HG03066 (cell line): ENCODE results near the gene RBM15.
A peak's percentile ranks its signal among the peaks of the same experiment; 100 is the strongest.

Experiments used
- ATAC-seq: cut with Tn5 transposase; IDR thresholded peaks from one replicate; pipeline ENCODE4 v1.9.1; 2021; ENCODE audit warnings: low read depth; ENCODE audit not compliant: unreplicated experiment

The RBM15 gene, protein sequence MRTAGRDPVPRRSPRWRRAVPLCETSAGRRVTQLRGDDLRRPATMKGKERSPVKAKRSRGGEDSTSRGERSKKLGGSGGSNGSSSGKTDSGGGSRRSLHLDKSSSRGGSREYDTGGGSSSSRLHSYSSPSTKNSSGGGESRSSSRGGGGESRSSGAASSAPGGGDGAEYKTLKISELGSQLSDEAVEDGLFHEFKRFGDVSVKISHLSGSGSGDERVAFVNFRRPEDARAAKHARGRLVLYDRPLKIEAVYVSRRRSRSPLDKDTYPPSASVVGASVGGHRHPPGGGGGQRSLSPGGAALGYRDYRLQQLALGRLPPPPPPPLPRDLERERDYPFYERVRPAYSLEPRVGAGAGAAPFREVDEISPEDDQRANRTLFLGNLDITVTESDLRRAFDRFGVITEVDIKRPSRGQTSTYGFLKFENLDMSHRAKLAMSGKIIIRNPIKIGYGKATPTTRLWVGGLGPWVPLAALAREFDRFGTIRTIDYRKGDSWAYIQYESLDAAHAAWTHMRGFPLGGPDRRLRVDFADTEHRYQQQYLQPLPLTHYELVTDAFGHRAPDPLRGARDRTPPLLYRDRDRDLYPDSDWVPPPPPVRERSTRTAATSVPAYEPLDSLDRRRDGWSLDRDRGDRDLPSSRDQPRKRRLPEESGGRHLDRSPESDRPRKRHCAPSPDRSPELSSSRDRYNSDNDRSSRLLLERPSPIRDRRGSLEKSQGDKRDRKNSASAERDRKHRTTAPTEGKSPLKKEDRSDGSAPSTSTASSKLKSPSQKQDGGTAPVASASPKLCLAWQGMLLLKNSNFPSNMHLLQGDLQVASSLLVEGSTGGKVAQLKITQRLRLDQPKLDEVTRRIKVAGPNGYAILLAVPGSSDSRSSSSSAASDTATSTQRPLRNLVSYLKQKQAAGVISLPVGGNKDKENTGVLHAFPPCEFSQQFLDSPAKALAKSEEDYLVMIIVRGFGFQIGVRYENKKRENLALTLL

DNA sequence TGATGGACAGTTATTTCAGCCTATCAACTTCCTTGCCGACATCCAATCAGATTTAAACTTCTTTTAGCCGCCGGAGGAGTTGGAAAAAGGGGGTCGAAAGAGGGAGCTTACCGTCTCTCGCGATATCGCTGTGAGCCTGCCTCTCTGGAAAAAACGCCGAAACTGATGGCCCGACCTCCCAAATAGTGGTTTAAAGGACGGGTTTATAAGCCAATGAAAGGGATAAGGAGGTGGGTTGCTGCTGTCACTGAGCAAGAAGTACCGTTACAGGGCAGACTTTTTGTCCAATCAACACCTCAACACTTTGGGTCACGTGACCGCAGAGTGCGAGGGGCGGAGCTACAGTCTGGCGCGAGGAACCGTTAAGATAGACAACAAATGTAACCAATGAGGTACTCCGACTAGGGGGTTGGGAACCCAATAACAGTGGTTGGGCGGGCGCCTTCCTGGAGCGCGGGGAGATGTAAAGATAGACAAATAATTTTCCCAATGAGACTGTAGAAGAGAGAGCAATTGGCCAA lies at the start of gene RBM15:
TSS of gene RBM15 (plus strand) at position 492 of the 521 bp plus-strand sequence. CDS start at position 521, 29 bp downstream.
- ATAC-seq, result peak; percentile 68

DNA sequence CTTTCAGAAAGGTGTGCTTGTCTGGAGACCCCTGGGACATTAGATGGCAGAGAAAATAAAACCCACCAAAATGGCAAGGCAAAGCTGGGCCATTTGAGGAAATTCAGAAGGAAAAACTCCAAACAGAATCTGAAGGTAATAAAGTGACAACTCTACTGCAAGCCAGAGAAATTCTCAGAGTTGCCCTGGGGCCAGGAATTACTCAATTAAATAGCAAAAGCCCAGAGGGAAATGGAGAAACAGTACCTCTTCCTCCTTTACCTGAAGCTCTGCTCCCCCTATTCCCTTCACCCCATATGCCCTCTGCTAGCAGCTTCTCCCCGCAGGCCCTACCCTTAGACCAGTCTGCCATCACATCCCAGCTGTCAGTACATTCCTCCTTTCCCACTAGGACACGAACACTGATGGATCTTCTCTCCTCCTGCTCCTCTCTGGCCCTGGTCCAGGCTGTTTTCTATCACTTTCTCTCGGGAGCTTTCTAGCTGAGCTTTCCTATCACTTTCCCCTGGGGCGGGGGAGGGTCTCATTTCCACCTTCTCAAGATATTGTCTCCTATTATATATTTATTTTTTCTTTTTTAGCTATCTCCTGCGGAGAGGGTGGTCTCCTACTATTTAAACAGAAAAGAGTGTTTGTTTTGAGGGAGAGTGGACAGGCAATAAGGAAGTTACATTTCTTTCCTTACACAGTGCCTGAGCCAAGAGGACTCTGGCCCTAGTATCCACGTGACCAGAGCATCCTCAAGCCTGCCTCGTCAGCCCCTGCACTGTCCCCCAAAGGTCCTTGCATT lies 47.7 kb upstream of the RBM15 start:
- no peak for ATAC-seq

DNA sequence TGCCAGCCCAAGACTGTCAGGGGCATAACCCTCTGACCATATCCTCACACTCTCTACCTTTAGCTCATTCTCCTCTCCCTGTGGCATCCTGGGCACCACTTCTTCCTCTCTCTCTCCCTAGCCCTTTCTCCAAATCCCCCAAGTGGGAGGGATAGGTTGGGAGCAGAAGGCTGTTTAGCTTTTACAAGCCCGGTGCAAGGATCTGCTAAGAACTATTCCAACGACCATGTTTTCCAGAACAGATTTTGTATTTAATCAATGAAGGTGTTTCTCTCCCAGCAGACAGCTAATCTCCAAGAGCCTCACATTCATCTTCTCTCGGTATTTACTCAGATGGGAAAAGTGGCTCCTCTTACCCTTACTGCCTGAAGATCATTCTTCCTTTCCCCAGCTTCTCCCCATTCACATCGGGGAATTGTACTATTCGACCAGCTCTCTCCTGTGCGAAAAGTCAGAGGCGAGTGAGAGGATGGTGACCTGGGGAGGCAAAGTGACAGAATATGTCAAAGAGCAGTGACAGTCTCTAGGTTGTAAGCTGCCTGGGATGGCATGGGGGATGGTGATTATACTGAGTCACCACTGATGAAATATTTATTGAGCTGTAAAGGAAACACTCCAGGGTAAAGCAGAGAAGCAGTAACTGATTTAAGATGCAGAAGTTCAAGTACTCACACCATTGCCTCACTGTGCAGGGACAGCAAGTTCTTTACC lies 47.0 kb upstream of the RBM15 start:
- no peak for ATAC-seq

DNA sequence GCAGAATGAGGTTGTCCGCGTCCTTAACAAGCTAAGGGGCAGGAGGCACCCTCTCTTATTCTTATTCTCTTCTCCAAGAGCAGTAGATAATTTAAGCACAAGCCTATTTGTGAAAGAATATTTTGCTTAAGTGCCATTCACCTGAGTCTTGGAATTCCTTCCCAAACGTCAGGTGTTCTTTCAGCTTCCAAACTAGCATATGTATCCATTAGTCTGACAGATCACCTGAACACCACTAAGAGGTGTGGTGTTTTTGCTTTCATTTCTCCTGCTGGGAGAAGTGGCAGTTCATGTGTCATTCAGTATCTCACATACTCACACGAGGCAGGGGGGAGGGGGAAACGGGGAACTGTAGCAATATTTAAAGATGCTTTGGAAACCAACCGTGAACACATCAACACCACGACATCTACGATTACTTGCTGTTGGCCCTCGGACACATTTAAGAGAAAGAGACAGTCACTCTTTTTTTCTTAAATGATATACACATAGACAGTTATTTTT lies 45.5 kb upstream of the RBM15 start:
- ATAC-seq, result no peak

DNA sequence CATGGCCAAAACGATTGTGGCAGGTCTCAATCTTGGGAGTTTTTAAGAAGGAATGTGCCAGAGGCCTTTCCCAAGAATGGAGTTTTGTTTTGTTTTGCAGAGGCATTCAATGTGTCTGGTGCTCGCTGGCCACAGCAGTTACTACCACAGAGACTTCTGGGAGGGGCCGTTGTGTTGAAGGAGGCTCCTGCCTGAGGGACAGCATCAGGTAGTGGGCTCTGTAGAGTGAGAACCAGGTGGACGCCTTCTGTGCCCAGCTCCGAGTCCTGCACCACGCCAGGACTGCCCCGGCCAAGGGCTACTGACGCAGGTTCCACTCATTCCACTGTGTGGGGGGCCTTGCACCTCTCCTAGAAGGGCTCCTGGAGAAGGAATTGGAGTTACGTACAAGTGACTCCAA lies 44.9 kb upstream of the RBM15 start:
- no peak for ATAC-seq

DNA sequence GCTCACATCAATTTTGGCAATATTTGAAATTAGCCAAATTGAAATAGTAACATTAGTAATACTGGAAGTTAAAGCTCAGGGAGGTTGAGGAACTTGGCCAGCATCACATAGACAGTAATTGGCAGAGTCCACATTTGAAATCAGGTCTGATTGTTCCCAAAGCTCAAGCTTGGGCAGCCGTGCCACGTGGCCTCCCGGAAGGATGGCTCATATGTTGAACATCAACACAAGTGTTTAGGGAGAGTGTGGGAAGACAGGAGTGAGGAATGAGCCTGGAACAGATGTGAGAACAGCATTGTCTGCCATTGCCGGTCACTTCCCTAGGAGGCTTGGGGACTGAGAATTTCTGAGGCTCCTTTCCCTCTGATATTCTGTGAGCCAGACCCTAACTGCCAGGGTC lies 40.2 kb upstream of the RBM15 start:
- ATAC-seq, result no peak

DNA sequence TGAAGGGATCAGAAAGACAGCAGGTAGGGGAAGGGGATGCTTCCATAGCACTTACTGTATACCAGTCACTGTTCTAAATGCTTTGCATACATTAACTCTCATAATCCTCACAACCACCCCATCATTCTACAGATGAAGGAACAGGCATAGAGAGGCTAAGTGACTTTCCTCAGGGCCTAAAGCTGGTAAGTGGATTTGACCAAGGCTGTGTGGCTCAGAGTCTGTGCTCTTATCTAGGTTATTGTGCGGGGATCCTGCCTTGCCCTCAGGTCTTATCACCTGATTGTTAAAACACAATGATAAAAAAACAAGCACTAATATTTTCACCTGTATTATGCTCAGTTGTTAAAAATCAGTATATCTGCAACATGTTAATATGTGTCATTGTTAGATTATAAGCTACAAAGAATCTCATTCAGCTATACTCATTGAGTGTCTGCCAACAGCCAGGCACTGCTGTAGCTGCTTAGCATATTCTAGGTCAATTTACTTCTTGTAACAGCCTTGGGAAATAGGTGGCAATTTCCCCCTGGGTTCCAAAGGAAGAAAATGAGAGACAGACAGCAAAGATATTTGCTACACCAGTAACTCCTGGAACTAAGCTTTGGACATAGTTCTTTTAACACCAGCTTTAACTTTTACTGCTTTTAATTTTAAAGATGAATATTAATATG lies 38.6 kb upstream of the RBM15 start:
- ATAC-seq, result no peak

DNA sequence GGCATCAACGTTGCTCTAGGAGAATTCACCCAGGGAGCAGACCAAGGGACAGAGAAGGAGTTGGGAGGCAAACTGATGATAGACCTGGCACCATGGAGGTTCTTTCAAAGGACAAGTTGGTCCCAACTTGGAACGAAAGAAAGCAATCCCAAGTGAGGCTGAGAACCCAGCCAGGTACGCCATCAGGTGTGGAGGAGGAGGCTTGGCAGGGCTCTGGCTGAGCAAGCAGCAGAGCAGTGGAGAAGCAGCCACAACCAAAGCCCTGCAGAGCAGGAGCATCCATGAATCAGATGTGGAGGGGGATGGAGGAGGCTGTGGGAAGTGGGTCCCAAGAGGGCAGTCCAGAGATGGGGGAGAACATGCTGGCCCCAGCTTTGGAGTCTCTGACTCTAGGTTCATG lies 36.3 kb upstream of the RBM15 start:
- no peak for ATAC-seq

DNA sequence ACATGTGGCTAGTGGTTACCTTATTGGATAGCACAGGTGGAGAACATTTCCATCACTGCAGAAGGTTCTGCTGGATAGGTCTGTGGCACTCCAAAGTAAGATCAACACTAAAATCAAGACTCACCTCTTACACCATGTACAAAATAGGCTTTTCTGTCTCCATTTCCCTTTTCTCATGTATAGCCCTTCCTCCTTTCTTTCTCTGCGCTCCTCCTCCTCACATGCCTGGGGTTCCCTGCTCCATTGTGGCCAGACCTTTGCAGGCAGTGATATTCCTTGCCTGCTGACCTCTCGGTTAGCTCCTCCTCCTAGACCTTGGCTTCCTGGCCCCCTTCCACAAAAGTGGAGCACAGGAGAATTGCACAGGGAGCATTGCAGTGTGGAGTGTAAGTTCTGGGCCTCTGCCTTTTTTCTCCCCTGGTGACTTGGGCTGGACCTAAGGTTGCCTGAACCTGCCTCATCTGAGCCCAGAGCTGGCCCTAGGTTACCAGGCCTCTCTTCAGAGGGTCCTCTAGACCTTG lies 33.2 kb upstream of the RBM15 start:
- ATAC-seq, result no peak

DNA sequence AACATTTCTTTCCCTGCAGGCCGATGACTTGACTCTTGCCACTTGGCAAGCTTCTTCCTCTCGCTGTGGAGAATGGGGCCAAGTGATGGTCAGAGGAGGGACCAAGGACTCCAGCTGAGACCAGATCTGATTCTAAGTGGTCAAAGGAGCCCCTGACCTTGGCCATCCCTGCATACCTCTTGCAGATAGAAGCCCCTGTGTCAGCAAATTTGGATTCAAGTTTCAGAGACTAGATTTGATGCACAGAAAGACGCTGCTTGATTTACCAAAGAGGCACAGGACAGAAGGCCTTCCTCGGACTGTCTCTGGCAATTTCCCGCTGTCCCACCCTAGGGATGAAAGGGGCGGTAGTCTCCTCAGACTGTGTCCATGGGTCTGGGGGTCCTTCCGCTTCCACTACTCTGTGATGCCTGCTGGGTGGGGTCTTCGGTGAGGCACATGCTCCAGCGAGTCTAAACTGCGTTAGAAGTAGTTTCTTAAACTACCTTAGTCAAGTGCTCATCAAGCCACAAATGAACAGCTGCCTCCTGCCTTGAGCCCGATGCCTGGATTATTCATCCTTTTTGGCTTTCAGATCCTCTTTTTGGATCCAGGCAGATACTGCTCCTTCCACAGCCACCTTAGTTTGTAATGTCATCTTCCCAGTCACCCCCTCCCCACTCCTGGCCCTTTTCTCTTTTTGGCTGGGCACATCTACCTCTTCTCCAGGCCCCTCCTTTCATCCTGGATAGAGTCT lies 31.8 kb upstream of the RBM15 start:
- ATAC-seq, result no peak

DNA sequence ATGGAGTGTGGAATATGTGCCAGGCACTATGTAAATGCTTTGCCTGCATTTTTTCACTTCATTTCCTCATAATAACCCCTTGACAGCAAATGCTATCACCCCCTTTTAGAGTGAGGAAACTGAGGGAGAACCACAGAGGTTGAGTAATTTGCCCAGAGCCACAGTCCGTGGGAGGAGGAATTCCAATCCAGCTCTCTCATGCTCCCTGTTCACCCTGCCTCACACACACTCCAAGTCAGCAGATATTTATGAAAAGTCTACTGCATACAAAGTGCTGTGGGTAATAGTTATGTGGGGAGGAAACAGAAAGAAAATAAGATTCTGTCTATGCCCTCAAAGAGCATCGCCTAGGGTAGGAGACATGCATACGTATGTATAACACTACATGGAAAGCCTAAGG lies 30.9 kb upstream of the RBM15 start:
- no peak for ATAC-seq

DNA sequence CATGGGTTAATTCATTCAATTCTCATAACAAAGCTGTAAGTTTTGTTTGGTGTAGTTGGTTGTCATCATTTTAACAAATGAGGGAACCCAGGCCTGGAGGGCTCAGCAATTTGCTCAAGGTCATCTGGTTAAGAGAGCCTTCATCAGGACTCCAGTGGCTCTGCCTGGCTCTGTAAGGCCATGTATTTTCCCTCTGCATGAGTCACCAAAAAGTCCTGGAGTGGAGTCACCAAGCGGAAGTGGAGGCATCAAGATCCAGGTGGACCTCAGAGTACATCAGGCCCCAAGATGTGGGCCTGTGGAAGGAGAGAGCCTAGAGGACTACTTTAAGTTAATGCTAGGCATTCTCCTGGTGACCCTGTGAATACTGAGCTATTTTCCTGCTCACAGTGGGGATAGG lies 30.0 kb upstream of the RBM15 start:
- ATAC-seq, result no peak

DNA sequence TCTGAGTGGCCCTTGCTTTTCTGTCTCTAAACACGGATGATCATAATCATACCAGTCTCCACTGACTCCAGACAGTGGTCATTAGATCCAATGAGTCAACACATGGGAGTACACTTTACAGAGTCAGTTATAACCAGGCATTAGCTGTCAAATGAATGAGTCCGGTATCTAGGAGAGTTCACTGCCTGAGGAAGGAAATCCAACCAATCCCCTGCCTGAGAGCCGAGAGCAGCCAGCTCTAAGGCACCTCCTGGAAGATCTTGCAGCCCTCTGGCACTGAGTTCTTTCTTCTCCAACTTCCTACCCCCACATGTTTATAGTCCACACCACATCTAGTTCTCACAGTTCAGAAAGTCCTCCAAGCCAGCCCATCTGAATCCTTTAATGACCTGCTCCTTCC lies 29.4 kb upstream of the RBM15 start:
- ATAC-seq, result no peak

DNA sequence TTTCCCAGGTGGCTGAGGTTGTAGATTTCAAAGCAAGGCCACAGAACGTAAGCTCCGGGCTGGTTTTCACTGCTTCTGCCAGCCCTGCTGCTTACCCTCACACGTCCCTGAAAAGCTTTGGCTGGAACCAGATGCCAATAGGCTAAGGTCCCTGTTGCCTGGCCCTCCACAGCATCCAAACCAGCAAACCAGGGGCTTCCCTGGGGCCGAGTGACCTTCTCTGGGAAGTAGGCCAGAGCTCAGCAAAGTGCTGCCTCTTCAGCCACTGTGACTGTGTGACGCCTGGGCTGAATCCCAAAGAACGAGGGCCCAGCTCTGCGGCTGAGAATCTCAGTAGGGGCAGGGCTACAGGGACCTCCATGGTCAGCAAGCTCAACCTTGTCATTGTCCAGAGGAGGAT lies 28.9 kb upstream of the RBM15 start:
- no peak for ATAC-seq

DNA sequence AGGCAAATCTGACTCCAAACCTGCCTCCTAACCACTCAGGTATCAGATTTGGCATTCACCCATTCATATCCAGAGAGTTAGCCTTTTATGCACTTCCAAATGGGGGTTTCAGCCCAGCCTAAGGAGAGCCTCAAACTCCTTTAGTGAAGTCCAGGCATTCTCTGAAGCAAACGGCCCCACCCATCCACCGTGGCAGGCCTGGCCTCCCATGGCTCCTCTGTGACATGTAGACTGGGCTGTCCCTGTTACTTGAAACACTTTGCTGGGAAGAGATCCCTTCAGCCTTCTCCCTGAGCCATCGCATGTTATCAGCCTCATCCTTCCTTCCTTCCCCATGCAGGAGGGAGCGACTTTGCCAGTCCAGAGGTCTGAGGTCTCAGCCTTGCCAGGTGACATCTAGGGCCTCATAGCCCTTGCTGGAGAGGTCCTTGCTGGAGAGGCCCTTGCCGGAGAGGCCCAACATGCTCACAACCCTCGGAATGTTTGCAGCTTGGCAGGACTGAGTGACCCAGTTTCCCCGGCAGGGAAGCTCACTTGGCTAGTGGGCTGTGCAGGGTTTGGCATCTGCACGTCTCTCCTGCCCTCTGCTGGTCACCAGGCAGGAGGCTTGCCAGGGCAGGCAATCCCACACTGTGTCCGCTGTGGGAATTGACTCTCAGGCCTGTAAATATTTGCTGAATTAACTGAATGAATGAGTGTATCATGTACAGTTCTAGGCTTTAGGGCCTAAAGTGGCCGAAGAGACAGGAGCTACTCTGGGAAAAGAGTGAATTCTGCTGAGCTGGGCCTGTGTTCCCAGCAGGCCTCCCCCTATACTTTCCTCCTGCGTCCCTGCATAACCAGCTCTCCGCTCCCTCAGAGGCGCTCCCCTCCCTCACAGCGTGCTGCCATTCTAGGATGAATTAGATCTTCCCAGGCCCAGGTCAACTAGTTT lies 26.7 kb upstream of the RBM15 start:
- ATAC-seq, result no peak

DNA sequence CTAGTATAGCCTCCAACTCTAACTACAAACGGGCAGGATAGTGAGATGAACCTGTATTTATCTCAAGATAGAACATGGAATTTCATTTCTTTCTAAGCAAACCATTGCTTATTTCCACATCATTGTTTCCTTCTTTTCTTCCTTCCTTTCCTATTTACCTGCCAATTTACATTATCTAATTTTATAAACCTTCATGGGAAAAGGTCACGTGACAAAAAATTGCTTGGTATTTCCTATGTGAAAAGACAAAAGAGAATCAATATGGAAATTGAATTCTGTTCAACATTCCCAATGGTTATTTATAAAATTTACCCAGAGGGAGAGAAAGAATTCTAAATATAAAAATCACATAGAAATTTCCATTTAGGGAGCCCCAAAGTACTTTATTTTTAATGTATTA lies 22.4 kb upstream of the RBM15 start:
- no peak for ATAC-seq

DNA sequence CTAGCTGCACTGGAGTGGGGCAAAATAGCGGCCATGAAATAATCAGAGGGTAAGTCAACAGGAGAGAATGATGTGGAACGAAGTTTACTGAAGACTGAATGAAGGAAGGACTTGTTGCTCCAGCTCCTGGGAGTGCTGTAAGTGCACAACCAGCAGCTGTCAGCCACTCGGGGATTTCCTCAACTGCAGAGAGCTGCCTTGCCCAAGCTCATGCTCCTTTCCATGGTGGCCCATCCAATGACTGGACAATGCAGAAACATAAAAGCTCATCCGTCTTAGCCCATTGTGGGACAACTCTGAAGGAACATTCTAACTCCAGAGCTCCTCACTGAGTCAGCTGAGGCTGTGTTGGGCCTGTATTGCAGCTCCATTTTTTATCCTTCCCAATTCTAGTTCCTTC lies 21.1 kb upstream of the RBM15 start:
- no peak for ATAC-seq
